GM23338 (cell line): ENCODE measurements around the gene ADAM10. TPM values are rescaled to one million over a fixed set of nuclear protein-coding genes. Genes with fewer than 3 reads are reported as not detected.

Experiments used
- ATAC-seq: fragments of 200-7000 bp; cut with Tn5 transposase; 3 replicates; pipeline ENCODE4 v1.9.1; 2020
- DNase-seq: peaks from one replicate; pipeline ENCODE4 v3.0.0-alpha.2; 2015; ENCODE audit warnings: low spot score
- H2AFZ ChIP-seq: fragments of 200-600 bp; sonication (generic); 2 replicates; pipeline ENCODE4 v1.8.0; 2016; ENCODE audit warnings: antibody characterized with exemption, mild to moderate bottlenecking, moderate library complexity
- H3F3A ChIP-seq: fragments of 200-600 bp; sonication (generic); replicated peaks from 2 replicates; pipeline ENCODE4 v1.8.0; 2017; ENCODE audit warnings: antibody characterized with exemption, mixed run types, low read depth
- H3K27ac ChIP-seq: fragments of 200-600 bp; sonication (generic); 2 replicates; pipeline ENCODE4 v1.6.1; 2016; ENCODE audit warnings: low read depth
- H3K27me3 ChIP-seq: fragments of 200-600 bp; sonication (generic); 2 replicates; pipeline ENCODE4 v1.8.0; 2016; ENCODE audit warnings: mild to moderate bottlenecking, mixed run types, moderate library complexity; ENCODE audit not compliant: insufficient read depth
- H3K36me3 ChIP-seq: fragments of 200-600 bp; sonication (generic); 2 replicates; pipeline ENCODE4 v1.8.0; 2016; ENCODE audit warnings: mild to moderate bottlenecking; ENCODE audit not compliant: insufficient read depth
- H3K4me1 ChIP-seq: fragments of 200-600 bp; sonication (generic); 2 replicates; pipeline ENCODE4 v1.8.0; 2016; ENCODE audit warnings: mild to moderate bottlenecking, moderate library complexity; ENCODE audit not compliant: insufficient read depth
- H3K4me2 ChIP-seq: fragments of 200-600 bp; sonication (generic); 2 replicates; pipeline ENCODE4 v1.7.1; 2017; ENCODE audit warnings: mixed run types
- H3K4me3 ChIP-seq: fragments of 200-600 bp; sonication (generic); 2 replicates; pipeline ENCODE4 v1.6.1; 2016; ENCODE audit warnings: mixed run types
- H3K79me2 ChIP-seq: fragments of 200-600 bp; sonication (generic); replicated peaks from 2 replicates; pipeline ENCODE4 v1.8.0; 2017; ENCODE audit warnings: mild to moderate bottlenecking; ENCODE audit not compliant: insufficient read depth
- H3K9me2 ChIP-seq: fragments of 200-600 bp; sonication (generic); 2 replicates; pipeline ENCODE4 v1.8.0; 2017; ENCODE audit not compliant: insufficient read depth
- H4K20me1 ChIP-seq: fragments of 200-600 bp; sonication (generic); replicated peaks from 2 replicates; pipeline ENCODE4 v1.8.0; 2017; ENCODE audit warnings: mild to moderate bottlenecking; ENCODE audit not compliant: insufficient read depth
- H3K27ac Mint-ChIP-seq: 2 replicates; pipeline ENCODE4 v1.8.0; 2020; ENCODE audit warnings: inconsistent platforms, mild to moderate bottlenecking, moderate library complexity, mixed read lengths
- H3K27me3 Mint-ChIP-seq: 3 replicates; pipeline ENCODE4 v1.8.0; 2022; ENCODE audit warnings: low read depth, mild to moderate bottlenecking, moderate library complexity, mixed read lengths, inconsistent platforms; ENCODE audit not compliant: insufficient read depth, poor library complexity
- H3K36me3 Mint-ChIP-seq: 3 replicates; pipeline ENCODE4 v1.8.0; 2021; ENCODE audit warnings: low read depth, mild to moderate bottlenecking, inconsistent platforms, moderate library complexity, mixed read lengths
- H3K4me1 Mint-ChIP-seq: 3 replicates; pipeline ENCODE4 v1.8.0; 2020; ENCODE audit warnings: mild to moderate bottlenecking, inconsistent platforms, mixed read lengths
- H3K4me3 Mint-ChIP-seq: 3 replicates; pipeline ENCODE4 v1.8.0; 2021; ENCODE audit warnings: moderate library complexity, mild to moderate bottlenecking, inconsistent platforms, mixed read lengths
- H3K9me3 Mint-ChIP-seq: 3 replicates; pipeline ENCODE4 v1.8.0; 2020; ENCODE audit warnings: moderate library complexity, mild to moderate bottlenecking, inconsistent platforms, mixed read lengths
- CREB1 ChIP-seq: fragments of 250-450 bp; sonication (Bioruptor Pico); IDR thresholded peaks from 2 replicates; pipeline ENCODE4 v1.5.0; 2020; ENCODE audit warnings: low read depth, mild to moderate bottlenecking, moderate library complexity
- EZH2phosphoT487 ChIP-seq: fragments of 200-600 bp; sonication (generic); IDR thresholded peaks from one replicate; pipeline ENCODE4 v1.8.1; 2018; ENCODE audit warnings: antibody characterized with exemption; ENCODE audit not compliant: unreplicated experiment
- NANOG ChIP-seq: IDR thresholded peaks from 2 replicates; pipeline ENCODE4 v1.6.1; 2016; ENCODE audit warnings: antibody characterized with exemption, borderline replicate concordance
- POLR2AphosphoS5 ChIP-seq: IDR thresholded peaks from 2 replicates; pipeline ENCODE4 v1.6.1; 2016; ENCODE audit warnings: antibody characterized with exemption, low read depth
- REST ChIP-seq: IDR thresholded peaks from one replicate; pipeline ENCODE4 v1.6.1; 2018; ENCODE audit warnings: antibody characterized with exemption; ENCODE audit not compliant: unreplicated experiment
- ZNF114 ChIP-seq: fragments of 250-450 bp; sonication (Bioruptor Pico); IDR thresholded peaks from 2 replicates; pipeline ENCODE4 v1.5.0; 2020; ENCODE audit warnings: mild to moderate bottlenecking, moderate library complexity
- ZNF462 ChIP-seq: fragments of 250-450 bp; sonication (Bioruptor Pico); IDR thresholded peaks from 2 replicates; pipeline ENCODE4 v1.5.0; 2020; ENCODE audit warnings: mild to moderate bottlenecking, moderate library complexity
- polyA plus RNA-seq: library from polyadenylated mRNA; unstranded; fragments of >200 nt; fragmentation: Nextera tagmentation; extraction: Ambion mirVana; gene quantifications from 2 replicates; pipeline ENCODE4 v1.2.1, GENCODE V29; 2016
- total RNA-seq: library from RNA; depleted of rRNA; stranded (reverse); fragments of >200 nt; shearing (Covaris generic); gene quantifications from 2 replicates; pipeline ENCODE4 v1.2.3, GENCODE V29; 2014

Gene ADAM10
- total and polyA plus RNA-seq, 2 experiments from 2014 or later = 25.0 to 114 TPM

GRCh38 chr15:58544756-58545155 is 204.8 kb downstream of the ADAM10 start (continued):
- TF ChIP-seq ZNF462 (no peak), NANOG (no peak)

- no peaks in the 10 kb centered on the region for H4K20me1 ChIP-seq
- H3K4me1 Mint-ChIP-seq = peaks cover 2% of the 10 kb centered on the region; the same call in 1 of the 3 replicates
- no peaks in the 10 kb centered on the region for H3K36me3 ChIP-seq
- no peak overlapping the region for H3K4me3 ChIP-seq
- peaks cover 4% of the 10 kb centered on the region for H3K27me3 Mint-ChIP-seq
- H3K4me1 ChIP-seq = no peaks in the 10 kb centered on the region
- H3K36me3 Mint-ChIP-seq = no peaks in the 10 kb centered on the region
- no peak overlapping the region for H3K4me2 ChIP-seq
- H3K79me2 ChIP-seq = no peaks in the 10 kb centered on the region
- 0 out of 2 replicates have a peak, but pooled peaks cover 3% of the 10 kb centered on the region for H3K9me2 ChIP-seq
- no peak for ATAC-seq
- H2AFZ ChIP-seq = no peak overlapping the region
- H3K27me3 ChIP-seq = no peaks in the 10 kb centered on the region
- no peak for DNase-seq
- H3K9me3 Mint-ChIP-seq = no peaks in the 10 kb centered on the region
- TF ChIP-seq REST (no peak), ZNF114 (no peak), EZH2phosphoT487 (no peak), CREB1 (no peak), POLR2AphosphoS5 (no peak)
- no peak overlapping the region for H3K27ac Mint-ChIP-seq
- no peak overlapping the region for H3K4me3 Mint-ChIP-seq
- H3K27ac ChIP-seq = no peak overlapping the region
- H3F3A ChIP-seq = no peaks in the 10 kb centered on the region
Measured at GRCh38 chr15:58543664-58544335, 205.7 kb downstream of the ADAM10 start.
